Epithelial cell of esophagus (primary cell): Measurements from ENCODE around the gene TADA3.

Experiments
- DNase-seq: peaks from one replicate; pipeline ENCODE4 v3.0.0; 2010; ENCODE audit warnings: low read depth
- H3K4me3 ChIP-seq: 2 replicates; pipeline ENCODE4 v1.5.1; 2011; ENCODE audit warnings: mild to moderate bottlenecking, low read length, control low read depth
- TF ChIP-seq, protein P1 (sequence below): IDR thresholded peaks from 2 replicates; pipeline ENCODE4 v1.5.1; 2011; ENCODE audit warnings: low read depth, mild to moderate bottlenecking, low read length, control low read depth, inconsistent platforms; ENCODE audit not compliant: insufficient read depth; ENCODE audit errors: missing control alignments

TADA3 gene

DNA sequence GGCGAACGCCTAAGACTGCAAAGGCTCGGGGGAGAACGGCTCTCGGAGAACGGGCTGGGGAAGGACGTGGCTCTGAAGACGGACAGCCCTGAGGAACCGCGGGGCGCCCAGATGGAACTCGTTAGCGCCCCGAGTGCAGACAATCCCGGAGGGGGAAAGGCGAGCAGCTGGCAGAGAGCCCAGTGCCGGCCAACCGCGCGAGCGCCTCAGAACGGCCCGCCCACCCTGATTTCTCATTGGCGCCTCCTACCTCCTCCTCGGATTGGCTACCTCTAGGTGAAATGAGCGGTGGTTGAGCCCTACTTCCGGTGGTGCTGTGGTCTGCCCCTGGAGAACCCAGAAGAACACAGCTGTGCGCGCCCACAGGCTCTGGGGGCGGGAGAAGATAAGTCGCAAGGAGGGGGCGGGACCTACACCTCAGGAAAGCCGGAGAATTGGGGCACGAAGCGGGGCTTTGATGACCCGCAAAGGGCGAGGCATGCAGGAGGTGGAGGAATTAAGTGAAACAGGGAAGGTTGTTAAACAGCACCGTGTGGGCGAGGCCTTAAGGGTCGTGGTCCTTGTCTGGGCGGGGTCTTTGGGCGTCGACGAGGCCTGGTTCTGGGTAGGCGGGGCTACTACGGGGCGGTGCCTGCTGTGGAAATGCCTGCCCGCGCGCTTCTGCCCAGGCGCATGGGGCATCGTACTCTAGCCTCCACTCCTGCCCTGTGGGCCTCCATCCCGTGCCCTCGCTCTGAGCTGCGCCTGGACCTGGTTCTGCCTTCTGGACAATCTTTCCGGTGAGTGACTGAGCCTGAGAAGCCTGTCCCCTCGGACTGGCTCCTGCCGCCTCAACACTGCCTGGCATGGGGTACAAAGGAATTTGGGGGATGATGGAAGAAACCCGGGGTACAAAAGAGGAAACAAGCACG lies 42.4 kb downstream of the TADA3 start, which contains the start of gene OGG1:
TSS of gene OGG1 (plus strand) at position 308 of the 911 bp plus-strand sequence. CDS start at position 643, 335 bp downstream.
- TF ChIP-seq, protein P1, sequence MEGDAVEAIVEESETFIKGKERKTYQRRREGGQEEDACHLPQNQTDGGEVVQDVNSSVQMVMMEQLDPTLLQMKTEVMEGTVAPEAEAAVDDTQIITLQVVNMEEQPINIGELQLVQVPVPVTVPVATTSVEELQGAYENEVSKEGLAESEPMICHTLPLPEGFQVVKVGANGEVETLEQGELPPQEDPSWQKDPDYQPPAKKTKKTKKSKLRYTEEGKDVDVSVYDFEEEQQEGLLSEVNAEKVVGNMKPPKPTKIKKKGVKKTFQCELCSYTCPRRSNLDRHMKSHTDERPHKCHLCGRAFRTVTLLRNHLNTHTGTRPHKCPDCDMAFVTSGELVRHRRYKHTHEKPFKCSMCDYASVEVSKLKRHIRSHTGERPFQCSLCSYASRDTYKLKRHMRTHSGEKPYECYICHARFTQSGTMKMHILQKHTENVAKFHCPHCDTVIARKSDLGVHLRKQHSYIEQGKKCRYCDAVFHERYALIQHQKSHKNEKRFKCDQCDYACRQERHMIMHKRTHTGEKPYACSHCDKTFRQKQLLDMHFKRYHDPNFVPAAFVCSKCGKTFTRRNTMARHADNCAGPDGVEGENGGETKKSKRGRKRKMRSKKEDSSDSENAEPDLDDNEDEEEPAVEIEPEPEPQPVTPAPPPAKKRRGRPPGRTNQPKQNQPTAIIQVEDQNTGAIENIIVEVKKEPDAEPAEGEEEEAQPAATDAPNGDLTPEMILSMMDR = no peak
- peak; percentile 98 for DNase-seq

DNA sequence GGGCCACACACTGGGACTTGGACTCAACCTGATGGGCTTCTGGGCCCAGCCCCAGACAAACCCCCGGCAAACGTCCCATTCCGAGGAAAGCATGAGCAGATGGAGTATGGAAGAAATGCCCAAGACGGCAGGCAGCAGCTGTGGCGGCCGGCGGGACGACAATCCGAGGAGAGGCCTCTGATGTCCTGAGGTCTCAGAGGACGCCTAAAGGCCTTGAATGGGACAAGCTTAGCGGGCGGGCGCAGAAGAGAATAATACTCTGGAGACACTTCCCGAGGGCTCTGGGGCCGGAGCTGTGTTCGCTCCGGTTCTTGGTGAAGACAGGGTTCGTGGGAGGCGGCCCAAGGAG lies 43.0 kb downstream of the TADA3 start:
- peak overlapping the region; percentile 68 for H3K4me3 ChIP-seq
- no peak for DNase-seq
- TF ChIP-seq, protein P1 = no peak

More for the DNA sequence above, 42.4 kb downstream of the TADA3 start, which contains the start of gene OGG1:
- peak within 1 kb of the TSS; percentile 68 for H3K4me3 ChIP-seq

- no peak for DNase-seq
- TF ChIP-seq, protein P1 = no peak
- H3K4me3 ChIP-seq = no peak overlapping the region
These were observed 44.2 kb downstream of the TADA3 start for GRCh38 chr3:9748031-9748430.

GRCh38 chr3:9747267-9747666 lies 45.0 kb downstream of the TADA3 start:
- no peak overlapping the region for H3K4me3 ChIP-seq
- no peak for DNase-seq
- TF ChIP-seq, protein P1 = no peak

- TF ChIP-seq, protein P1 = no peak
- DNase-seq = no peak
- H3K4me3 ChIP-seq = no peak overlapping the region
These were observed 45.9 kb downstream of the TADA3 start for GRCh38 chr3:9746330-9746729.

- DNase-seq = no peak
- TF ChIP-seq, protein P1 = no peak
These were observed 46.8 kb downstream of the TADA3 start for GRCh38 chr3:9745521-9745920.

More at GRCh38 chr3:9745521-9745920, 46.8 kb downstream of the TADA3 start:
- H3K4me3 ChIP-seq = no peak overlapping the region
